GM19099 (cell line): ENCODE results near the gene RPS6KA2.

Experiments used
- POLR2A ChIP-seq: IDR thresholded peaks from 3 replicates; pipeline ENCODE4 v1.6.1; 2011; ENCODE audit warnings: low read depth; ENCODE audit not compliant: insufficient read length; ENCODE audit errors: extremely low read depth

RPS6KA2 gene

GRCh38 chr6:166627875-166628801 is 1.1 kb upstream of the RPS6KA2 start:
- TF ChIP-seq POLR2A = no peak

GRCh38 chr6:166626177-166627032 is 646 bp downstream of the RPS6KA2 start:
- TF ChIP-seq POLR2A = no peak

DNA sequence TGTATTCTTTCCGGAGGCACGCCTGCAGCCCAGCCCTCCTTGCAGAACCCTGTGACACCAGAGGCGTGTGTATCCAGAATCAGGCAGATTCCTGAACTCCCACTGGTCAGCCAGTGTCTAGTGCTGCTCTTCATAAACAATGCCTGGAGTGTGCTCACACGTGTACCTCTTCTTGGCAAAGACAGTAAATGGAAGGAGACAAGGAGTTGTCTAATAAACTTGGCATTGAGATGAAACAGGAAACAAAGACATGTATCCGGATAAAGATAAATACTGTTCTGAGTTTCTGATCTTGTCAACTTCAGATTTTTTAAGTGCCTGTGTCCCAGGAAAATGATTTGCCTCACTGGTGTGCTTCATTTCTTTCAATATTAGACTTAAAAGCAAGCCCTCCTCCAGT is 1.7 kb downstream of the RPS6KA2 start:
- no peak for TF ChIP-seq POLR2A

DNA sequence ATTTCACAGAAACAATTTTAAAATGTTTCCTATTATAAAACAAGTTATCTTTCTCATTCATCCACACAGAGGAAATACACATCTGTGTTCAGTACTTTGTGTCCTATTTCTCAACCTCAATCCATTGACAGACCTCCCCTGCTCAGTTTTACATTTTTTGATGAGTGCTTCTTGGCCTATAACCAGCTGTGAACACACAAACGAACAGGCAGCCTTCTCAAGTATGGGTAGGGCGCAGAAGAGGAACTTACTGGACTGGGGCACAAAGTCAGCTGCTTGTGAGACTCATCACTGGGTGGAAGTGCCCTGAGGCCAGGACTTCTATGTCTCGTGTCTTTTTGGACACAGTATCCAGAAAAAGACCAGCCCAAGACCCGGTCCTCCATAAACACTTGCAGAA is 2.8 kb downstream of the RPS6KA2 start:
- no peak for TF ChIP-seq POLR2A

DNA sequence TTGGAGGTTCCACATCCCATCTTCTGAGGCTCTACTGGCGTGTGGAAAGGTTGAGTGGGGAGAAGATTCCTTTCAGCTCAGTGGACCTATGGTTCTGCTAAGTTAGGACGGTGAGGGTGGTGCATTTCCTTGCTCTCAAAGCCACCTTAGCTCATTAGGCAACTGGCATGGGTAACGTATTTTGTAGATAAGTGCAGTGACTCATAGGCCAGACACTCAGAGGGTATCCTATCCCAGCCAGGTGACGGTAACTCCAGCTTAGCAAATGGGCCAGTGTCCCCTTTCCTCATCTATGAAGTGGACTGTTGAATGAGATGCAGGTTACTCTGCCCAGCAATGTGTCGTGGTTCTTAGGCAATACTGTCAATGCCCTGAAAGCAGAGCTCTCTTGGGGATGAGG is 3.7 kb downstream of the RPS6KA2 start:
- TF ChIP-seq POLR2A = no peak

GRCh38 chr6:166621114-166621540 is 5.9 kb downstream of the RPS6KA2 start:
- TF ChIP-seq POLR2A = no peak

DNA sequence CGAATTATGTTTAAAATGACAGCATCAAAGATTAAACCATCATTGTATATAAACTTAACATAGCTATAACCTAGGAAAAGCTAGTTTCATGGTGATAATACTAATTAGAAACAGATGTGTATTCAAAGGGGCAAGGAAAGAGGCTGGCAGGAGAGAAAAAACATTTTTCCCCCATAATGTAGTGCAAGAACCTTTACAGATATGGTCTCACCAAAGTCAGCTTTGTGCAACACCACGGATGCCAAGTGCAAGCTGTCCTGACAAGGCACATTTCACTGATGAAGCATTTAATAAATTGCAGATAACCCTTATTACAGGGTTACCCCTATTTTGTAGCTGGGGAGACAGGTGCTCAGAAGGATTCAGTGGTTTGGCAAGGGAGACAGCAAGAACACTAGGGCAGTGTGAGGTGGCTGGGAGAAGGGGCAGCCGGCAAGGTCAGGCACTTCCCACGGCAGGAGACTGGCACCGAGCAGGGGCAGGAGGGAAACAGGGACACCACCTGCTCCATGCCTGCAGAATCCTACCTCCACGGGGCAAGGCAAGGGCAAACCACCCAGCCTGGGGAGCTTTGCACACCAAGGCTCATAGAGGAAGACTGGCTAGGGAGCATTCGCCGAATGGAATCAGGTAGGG is 6.5 kb downstream of the RPS6KA2 start:
- TF ChIP-seq POLR2A = no peak

DNA sequence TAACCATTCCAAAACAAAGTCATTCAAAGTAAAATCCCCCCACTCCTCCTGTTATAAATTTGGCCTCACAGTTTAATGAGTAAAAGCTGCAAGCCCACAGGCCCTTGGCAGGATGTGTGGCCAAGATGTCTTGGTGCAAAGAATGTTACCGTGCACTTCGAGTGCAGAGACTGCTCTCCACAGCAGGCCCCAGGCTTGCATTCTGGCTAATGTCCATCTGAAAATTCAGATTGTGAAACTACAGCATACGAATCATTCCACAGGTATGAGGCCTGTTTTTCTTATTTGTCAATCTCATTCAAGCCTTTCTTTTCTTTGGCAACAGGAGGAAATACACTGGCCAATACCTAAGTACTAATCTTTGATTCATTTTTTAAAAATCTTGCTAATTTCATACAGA is 7.1 kb downstream of the RPS6KA2 start:
- no peak for TF ChIP-seq POLR2A

DNA sequence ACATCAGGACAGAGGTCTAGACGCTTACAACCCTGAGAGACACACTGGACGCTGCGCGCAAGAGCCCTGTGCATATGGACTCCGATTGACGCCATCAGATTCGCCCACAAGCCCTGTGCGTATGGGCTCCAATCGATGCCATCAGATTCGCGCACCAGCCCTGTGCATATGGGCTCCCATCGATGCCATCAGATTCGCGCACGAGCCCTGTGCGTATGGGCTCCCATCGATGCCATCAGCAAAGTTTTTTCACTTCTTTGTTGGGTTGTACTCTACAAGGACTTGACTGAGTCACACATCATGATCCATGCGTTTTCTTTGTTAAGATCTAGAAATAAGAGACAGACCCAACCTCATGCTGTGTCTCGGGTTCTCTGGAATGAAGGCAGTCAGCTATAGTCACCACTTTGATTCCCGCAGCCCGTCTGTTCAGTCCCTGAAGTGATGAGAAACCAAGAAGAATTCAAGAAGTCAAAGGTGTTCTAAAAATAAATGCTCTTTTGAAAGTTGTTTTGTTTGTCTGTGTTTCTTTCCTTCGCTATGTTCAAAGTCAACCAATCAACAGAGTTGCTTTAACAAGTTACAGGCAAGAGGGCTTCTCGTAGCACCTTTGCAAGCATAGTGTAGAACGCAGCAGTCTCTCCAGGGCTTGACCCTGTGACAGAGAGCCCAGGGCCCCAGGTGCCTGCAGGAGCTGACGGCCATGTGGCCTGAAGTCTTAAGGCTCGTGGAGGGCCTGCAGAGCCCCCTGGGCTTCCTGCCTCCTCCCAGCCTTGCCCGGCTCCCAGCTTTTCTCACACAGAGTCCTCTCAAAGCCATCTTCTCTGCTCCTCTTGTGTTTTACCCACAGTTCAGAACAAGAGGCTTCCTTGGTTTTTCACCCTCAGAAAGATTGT is 7.9 kb downstream of the RPS6KA2 start:
- no peak for TF ChIP-seq POLR2A

GRCh38 chr6:166618251-166618650 is 8.8 kb downstream of the RPS6KA2 start:
- TF ChIP-seq POLR2A = no peak

DNA sequence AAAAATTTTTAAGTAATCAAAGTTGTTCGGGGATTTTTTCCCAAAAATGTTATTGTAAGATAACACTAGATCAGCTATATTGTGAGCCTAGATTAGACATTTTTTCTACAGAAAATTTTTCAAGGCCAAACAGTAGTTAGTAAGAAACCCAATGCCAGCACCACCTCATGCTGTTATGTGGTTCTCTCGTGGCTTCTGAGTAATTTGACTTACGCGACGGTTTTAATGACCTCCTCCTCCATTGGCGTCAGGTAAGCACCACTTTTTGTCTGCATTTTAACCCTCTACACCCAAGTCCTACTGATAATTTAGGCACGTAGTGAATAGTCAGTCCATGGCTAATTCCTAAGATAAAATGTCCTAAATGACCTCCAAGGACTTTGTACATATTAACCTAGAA is 9.7 kb downstream of the RPS6KA2 start:
- TF ChIP-seq POLR2A = no peak

GRCh38 chr6:166616261-166617238 is 10.5 kb downstream of the RPS6KA2 start:
- no peak for TF ChIP-seq POLR2A
